WTC11 (cell line): ENCODE measurements around the gene HSDL2. TPM values are rescaled to one million over a fixed set of nuclear protein-coding genes. Genes with fewer than 3 reads are reported as not detected.

ENCODE experiments used
- ATAC-seq: fragments of 200-7000 bp; cut with Tn5 transposase; 2 replicates; pipeline ENCODE4 v1.10.0; 2021; ENCODE audit warnings: mild to moderate bottlenecking, moderate library complexity
- CTCF ChIA-PET: fragments of 300-600 bp; sonication (Branson Sonifier 250); formaldehyde crosslinking; loops from one replicate; lab custom pipeline; 2021; ENCODE audit warnings: antibody characterized with exemption; lab: Charles Lee
- POLR2A ChIA-PET: fragments of 350-600 bp; sonication (Branson Sonifier 250); formaldehyde crosslinking; loops from one replicate; lab custom pipeline; 2021; ENCODE audit warnings: antibody characterized with exemption; lab: Charles Lee
- DNase-seq: peaks from one replicate; pipeline ENCODE4 v3.0.0; 2021; ENCODE audit warnings: low spot score
- H3K27ac Mint-ChIP-seq: 2 replicates; pipeline ENCODE4 v1.8.0; 2021; ENCODE audit warnings: mixed read lengths
- H3K27me3 Mint-ChIP-seq: 2 replicates; pipeline ENCODE4 v1.8.0; 2021; ENCODE audit warnings: low read depth, mild to moderate bottlenecking, moderate library complexity, mixed read lengths
- H3K36me3 Mint-ChIP-seq: 2 replicates; pipeline ENCODE4 v1.8.0; 2021; ENCODE audit warnings: mixed read lengths
- H3K4me1 Mint-ChIP-seq: 2 replicates; pipeline ENCODE4 v1.8.0; 2022; ENCODE audit warnings: mixed read lengths
- H3K4me3 Mint-ChIP-seq: 2 replicates; pipeline ENCODE4 v1.8.0; 2021; ENCODE audit warnings: mild to moderate bottlenecking, moderate library complexity, mixed read lengths
- H3K9me3 Mint-ChIP-seq: 2 replicates; pipeline ENCODE4 v1.8.0; 2021; ENCODE audit warnings: mixed read lengths
- EMX1 ChIP-seq: fragments of 250-450 bp; sonication (Bioruptor Pico); IDR thresholded peaks from 2 replicates; pipeline ENCODE4 v1.8.0; 2021; ENCODE audit warnings: mild to moderate bottlenecking
- ESRRA ChIP-seq: sonication (generic); formaldehyde crosslinking; IDR thresholded peaks from 2 replicates; pipeline ENCODE4 v1.8.1; 2022; ENCODE audit warnings: mild to moderate bottlenecking, missing genetic modification reagents, borderline replicate concordance
- FOXK1 ChIP-seq: sonication (generic); formaldehyde crosslinking; IDR thresholded peaks from 2 replicates; pipeline ENCODE4 v1.8.0; 2022; ENCODE audit warnings: mild to moderate bottlenecking, moderate library complexity, missing genetic modification reagents
- IRF2 ChIP-seq: sonication (generic); formaldehyde crosslinking; IDR thresholded peaks from 2 replicates; pipeline ENCODE4 v1.8.0; 2022; ENCODE audit warnings: low read depth, missing genetic modification reagents, borderline replicate concordance
- SMAD3 ChIP-seq: sonication (generic); formaldehyde crosslinking; IDR thresholded peaks from 2 replicates; pipeline ENCODE4 v1.8.0; 2022; ENCODE audit warnings: missing genetic modification reagents, mild to moderate bottlenecking, borderline replicate concordance
- SMAD4 ChIP-seq: sonication (generic); formaldehyde crosslinking; IDR thresholded peaks from 2 replicates; pipeline ENCODE4 v1.8.0; 2022; ENCODE audit warnings: mild to moderate bottlenecking, missing genetic modification reagents
- TP53 ChIP-seq: sonication (generic); formaldehyde crosslinking; IDR thresholded peaks from 2 replicates; pipeline ENCODE4 v1.8.1; 2023; ENCODE audit warnings: mild to moderate bottlenecking, missing genetic modification reagents
- ZNF263 ChIP-seq: sonication (generic); formaldehyde crosslinking; IDR thresholded peaks from 2 replicates; pipeline ENCODE4 v1.8.1; 2022; ENCODE audit warnings: low read depth, mild to moderate bottlenecking, moderate library complexity, missing genetic modification reagents
- ZNF423 ChIP-seq: fragments of 250-450 bp; sonication (Bioruptor Pico); IDR thresholded peaks from 2 replicates; pipeline ENCODE4 v2.1.2; 2022; ENCODE audit warnings: mild to moderate bottlenecking, moderate library complexity
- total RNA-seq: library from RNA; stranded (reverse); gene quantifications from 3 replicates; pipeline ENCODE4 v1.2.3, GENCODE V29; 2021
- TF ChIP-seq, protein P1 (sequence below): sonication (generic); formaldehyde crosslinking; IDR thresholded peaks from 2 replicates; pipeline ENCODE4 v1.8.1; 2023; ENCODE audit warnings: mild to moderate bottlenecking, missing genetic modification reagents, moderate library complexity
- TF ChIP-seq, protein P2 (sequence below): fragments of 250-450 bp; sonication (Bioruptor Pico); IDR thresholded peaks from 2 replicates; pipeline ENCODE4 v1.8.0; 2021; ENCODE audit warnings: mild to moderate bottlenecking
- TF ChIP-seq, protein P3 (sequence below): fragments of 250-450 bp; sonication (Bioruptor Pico); IDR thresholded peaks from 2 replicates; pipeline ENCODE4 v2.1.2; 2022; ENCODE audit warnings: mild to moderate bottlenecking, moderate library complexity
- TF ChIP-seq, protein P4 (sequence below): sonication (generic); formaldehyde crosslinking; IDR thresholded peaks from 2 replicates; pipeline ENCODE4 v1.8.0; 2022; ENCODE audit warnings: mild to moderate bottlenecking, missing genetic modification reagents
- TF ChIP-seq, protein P5 (sequence below): sonication (generic); formaldehyde crosslinking; IDR thresholded peaks from 2 replicates; pipeline ENCODE4 v1.8.0; 2022; ENCODE audit warnings: mild to moderate bottlenecking, missing genetic modification reagents
- TF ChIP-seq, protein P6 (sequence below): sonication (generic); formaldehyde crosslinking; IDR thresholded peaks from 2 replicates; pipeline ENCODE4 v1.8.1; 2022; ENCODE audit warnings: mild to moderate bottlenecking, moderate library complexity, missing genetic modification reagents
- TF ChIP-seq, protein P7 (sequence below): fragments of 250-450 bp; sonication (Bioruptor Pico); IDR thresholded peaks from 2 replicates; pipeline ENCODE4 v1.9.0; 2021; ENCODE audit warnings: mild to moderate bottlenecking
- TF ChIP-seq, protein P8 (sequence below): sonication (generic); formaldehyde crosslinking; IDR thresholded peaks from 2 replicates; pipeline ENCODE4 v1.8.0; 2023; ENCODE audit warnings: missing genetic modification reagents, mild to moderate bottlenecking, borderline replicate concordance
- TF ChIP-seq, protein P9 (sequence below): fragments of 250-450 bp; sonication (Bioruptor Pico); conservative IDR thresholded peaks from 2 replicates; pipeline ENCODE4 v1.9.0; 2021; ENCODE audit warnings: mild to moderate bottlenecking

HSDL2 gene
- total RNA-seq, 1 experiment from 2014 or later: 13.8 TPM

DNA sequence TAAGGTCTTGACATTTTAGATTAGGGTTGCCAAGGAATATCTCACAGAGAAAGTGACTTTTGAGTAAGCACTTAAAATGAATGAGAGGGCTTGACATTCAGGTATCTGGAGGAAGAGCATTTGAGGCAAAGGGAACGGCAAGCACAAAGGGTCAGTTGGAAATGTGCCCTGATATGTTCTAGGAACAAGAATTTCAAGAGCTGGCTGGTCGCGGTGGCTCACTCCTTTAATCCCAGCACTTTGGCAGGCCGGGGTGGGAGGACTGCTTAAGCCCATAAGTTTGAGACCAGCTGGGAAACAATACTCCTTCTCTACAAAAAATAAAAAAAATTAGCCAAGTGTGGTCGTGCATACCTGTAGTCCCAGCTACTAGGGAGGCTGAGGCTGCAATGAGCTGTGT, 123.3 kb downstream of the HSDL2 start:
- no peak overlapping the region for H3K4me3 Mint-ChIP-seq
- peak overlapping the region; percentile 24; the same call in 1 of the 2 replicates for H3K27ac Mint-ChIP-seq
- H3K9me3 Mint-ChIP-seq: peaks cover 8% of the 10 kb centered on the region
- H3K36me3 Mint-ChIP-seq: peaks cover 8% of the 10 kb centered on the region
- no peak for ATAC-seq
- peaks cover 33% of the 10 kb centered on the region for H3K4me1 Mint-ChIP-seq
- POLR2A ChIA-PET: no interaction called here
- H3K27me3 Mint-ChIP-seq: no peaks in the 10 kb centered on the region
- CTCF ChIA-PET: interaction anchor here (0.6 to 0.7 kb wide), 3 partner anchors 40 to 391 kb away, joined by 3 read pairs; no protein-coding TSS in a partner anchor
- TF ChIP-seq, protein P1, sequence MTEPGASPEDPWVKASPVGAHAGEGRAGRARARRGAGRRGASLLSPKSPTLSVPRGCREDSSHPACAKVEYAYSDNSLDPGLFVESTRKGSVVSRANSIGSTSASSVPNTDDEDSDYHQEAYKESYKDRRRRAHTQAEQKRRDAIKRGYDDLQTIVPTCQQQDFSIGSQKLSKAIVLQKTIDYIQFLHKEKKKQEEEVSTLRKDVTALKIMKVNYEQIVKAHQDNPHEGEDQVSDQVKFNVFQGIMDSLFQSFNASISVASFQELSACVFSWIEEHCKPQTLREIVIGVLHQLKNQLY (CRISPR knock-in tag): no peak
- TF ChIP-seq IRF2 (no peak), SMAD3 (no peak), ZNF263 (CRISPR knock-in tag) (no peak), EMX1 (no peak)
- TF ChIP-seq, protein P2, sequence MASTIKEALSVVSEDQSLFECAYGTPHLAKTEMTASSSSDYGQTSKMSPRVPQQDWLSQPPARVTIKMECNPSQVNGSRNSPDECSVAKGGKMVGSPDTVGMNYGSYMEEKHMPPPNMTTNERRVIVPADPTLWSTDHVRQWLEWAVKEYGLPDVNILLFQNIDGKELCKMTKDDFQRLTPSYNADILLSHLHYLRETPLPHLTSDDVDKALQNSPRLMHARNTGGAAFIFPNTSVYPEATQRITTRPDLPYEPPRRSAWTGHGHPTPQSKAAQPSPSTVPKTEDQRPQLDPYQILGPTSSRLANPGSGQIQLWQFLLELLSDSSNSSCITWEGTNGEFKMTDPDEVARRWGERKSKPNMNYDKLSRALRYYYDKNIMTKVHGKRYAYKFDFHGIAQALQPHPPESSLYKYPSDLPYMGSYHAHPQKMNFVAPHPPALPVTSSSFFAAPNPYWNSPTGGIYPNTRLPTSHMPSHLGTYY (CRISPR knock-in tag): no peak
- TF ChIP-seq, protein P3, sequence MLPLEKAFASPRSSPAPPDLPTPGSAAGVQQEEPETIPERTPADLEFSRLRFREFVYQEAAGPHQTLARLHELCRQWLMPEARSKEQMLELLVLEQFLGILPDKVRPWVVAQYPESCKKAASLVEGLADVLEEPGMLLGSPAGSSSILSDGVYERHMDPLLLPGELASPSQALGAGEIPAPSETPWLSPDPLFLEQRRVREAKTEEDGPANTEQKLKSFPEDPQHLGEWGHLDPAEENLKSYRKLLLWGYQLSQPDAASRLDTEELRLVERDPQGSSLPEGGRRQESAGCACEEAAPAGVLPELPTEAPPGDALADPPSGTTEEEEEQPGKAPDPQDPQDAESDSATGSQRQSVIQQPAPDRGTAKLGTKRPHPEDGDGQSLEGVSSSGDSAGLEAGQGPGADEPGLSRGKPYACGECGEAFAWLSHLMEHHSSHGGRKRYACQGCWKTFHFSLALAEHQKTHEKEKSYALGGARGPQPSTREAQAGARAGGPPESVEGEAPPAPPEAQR (CRISPR knock-in tag): no peak
- TF ChIP-seq, protein P4, sequence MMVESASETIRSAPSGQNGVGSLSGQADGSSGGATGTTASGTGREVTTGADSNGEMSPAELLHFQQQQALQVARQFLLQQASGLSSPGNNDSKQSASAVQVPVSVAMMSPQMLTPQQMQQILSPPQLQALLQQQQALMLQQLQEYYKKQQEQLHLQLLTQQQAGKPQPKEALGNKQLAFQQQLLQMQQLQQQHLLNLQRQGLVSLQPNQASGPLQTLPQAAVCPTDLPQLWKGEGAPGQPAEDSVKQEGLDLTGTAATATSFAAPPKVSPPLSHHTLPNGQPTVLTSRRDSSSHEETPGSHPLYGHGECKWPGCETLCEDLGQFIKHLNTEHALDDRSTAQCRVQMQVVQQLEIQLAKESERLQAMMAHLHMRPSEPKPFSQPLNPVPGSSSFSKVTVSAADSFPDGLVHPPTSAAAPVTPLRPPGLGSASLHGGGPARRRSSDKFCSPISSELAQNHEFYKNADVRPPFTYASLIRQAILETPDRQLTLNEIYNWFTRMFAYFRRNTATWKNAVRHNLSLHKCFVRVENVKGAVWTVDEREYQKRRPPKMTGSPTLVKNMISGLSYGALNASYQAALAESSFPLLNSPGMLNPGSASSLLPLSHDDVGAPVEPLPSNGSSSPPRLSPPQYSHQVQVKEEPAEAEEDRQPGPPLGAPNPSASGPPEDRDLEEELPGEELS: no peak
- TF ChIP-seq, protein P5, sequence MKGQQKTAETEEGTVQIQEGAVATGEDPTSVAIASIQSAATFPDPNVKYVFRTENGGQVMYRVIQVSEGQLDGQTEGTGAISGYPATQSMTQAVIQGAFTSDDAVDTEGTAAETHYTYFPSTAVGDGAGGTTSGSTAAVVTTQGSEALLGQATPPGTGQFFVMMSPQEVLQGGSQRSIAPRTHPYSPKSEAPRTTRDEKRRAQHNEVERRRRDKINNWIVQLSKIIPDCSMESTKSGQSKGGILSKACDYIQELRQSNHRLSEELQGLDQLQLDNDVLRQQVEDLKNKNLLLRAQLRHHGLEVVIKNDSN (CRISPR knock-in tag): no peak
- DNase-seq: no peak

DNA sequence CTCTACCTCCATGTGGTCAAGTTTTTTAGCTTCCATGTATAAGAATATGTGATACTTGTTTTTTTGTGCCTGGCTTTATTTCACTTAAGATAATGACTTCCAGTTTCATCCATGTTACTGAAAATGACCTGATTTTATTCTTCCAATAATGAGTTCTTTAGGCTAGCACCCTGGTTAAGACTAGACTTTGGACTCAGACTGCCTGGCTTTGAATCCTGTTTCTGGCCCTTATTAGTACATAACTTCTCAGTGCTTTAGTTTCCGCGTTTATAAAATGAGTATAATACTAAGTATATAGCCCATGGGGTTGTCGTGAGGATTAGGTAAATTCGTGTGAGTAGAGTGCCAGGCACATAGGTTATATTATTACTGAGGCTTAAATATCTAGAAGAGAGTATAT, 125.2 kb downstream of the HSDL2 start:
- Mint-ChIP-seq H3K36me3 (no peaks in the 10 kb centered on the region), H3K27me3 (no peaks in the 10 kb centered on the region), H3K9me3 (no peaks in the 10 kb centered on the region), H3K4me3 (no peak overlapping the region), H3K27ac (peak overlapping the region; percentile 13; the same call in 1 of the 2 replicates), H3K4me1 (peaks cover 36% of the 10 kb centered on the region)
- DNase-seq: no peak
- TF ChIP-seq, protein P6, sequence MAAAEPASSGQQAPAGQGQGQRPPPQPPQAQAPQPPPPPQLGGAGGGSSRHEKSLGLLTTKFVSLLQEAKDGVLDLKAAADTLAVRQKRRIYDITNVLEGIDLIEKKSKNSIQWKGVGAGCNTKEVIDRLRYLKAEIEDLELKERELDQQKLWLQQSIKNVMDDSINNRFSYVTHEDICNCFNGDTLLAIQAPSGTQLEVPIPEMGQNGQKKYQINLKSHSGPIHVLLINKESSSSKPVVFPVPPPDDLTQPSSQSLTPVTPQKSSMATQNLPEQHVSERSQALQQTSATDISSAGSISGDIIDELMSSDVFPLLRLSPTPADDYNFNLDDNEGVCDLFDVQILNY (CRISPR knock-in tag): no peak
- TF ChIP-seq FOXK1 (CRISPR knock-in tag): no peak
- no peak for TF ChIP-seq IRF2
- TF ChIP-seq TP53 (CRISPR knock-in tag): no peak
- TF ChIP-seq SMAD4 (CRISPR knock-in tag): no peak
- TF ChIP-seq, protein P7, sequence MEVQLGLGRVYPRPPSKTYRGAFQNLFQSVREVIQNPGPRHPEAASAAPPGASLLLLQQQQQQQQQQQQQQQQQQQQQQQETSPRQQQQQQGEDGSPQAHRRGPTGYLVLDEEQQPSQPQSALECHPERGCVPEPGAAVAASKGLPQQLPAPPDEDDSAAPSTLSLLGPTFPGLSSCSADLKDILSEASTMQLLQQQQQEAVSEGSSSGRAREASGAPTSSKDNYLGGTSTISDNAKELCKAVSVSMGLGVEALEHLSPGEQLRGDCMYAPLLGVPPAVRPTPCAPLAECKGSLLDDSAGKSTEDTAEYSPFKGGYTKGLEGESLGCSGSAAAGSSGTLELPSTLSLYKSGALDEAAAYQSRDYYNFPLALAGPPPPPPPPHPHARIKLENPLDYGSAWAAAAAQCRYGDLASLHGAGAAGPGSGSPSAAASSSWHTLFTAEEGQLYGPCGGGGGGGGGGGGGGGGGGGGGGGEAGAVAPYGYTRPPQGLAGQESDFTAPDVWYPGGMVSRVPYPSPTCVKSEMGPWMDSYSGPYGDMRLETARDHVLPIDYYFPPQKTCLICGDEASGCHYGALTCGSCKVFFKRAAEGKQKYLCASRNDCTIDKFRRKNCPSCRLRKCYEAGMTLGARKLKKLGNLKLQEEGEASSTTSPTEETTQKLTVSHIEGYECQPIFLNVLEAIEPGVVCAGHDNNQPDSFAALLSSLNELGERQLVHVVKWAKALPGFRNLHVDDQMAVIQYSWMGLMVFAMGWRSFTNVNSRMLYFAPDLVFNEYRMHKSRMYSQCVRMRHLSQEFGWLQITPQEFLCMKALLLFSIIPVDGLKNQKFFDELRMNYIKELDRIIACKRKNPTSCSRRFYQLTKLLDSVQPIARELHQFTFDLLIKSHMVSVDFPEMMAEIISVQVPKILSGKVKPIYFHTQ (CRISPR knock-in tag): no peak
- no peak for TF ChIP-seq ZNF423 (CRISPR knock-in tag)
- TF ChIP-seq, protein P8, sequence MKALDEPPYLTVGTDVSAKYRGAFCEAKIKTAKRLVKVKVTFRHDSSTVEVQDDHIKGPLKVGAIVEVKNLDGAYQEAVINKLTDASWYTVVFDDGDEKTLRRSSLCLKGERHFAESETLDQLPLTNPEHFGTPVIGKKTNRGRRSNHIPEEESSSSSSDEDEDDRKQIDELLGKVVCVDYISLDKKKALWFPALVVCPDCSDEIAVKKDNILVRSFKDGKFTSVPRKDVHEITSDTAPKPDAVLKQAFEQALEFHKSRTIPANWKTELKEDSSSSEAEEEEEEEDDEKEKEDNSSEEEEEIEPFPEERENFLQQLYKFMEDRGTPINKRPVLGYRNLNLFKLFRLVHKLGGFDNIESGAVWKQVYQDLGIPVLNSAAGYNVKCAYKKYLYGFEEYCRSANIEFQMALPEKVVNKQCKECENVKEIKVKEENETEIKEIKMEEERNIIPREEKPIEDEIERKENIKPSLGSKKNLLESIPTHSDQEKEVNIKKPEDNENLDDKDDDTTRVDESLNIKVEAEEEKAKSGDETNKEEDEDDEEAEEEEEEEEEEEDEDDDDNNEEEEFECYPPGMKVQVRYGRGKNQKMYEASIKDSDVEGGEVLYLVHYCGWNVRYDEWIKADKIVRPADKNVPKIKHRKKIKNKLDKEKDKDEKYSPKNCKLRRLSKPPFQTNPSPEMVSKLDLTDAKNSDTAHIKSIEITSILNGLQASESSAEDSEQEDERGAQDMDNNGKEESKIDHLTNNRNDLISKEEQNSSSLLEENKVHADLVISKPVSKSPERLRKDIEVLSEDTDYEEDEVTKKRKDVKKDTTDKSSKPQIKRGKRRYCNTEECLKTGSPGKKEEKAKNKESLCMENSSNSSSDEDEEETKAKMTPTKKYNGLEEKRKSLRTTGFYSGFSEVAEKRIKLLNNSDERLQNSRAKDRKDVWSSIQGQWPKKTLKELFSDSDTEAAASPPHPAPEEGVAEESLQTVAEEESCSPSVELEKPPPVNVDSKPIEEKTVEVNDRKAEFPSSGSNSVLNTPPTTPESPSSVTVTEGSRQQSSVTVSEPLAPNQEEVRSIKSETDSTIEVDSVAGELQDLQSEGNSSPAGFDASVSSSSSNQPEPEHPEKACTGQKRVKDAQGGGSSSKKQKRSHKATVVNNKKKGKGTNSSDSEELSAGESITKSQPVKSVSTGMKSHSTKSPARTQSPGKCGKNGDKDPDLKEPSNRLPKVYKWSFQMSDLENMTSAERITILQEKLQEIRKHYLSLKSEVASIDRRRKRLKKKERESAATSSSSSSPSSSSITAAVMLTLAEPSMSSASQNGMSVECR (CRISPR knock-in tag): no peak
- TF ChIP-seq ESRRA (CRISPR knock-in tag): no peak
- TF ChIP-seq, protein P9, sequence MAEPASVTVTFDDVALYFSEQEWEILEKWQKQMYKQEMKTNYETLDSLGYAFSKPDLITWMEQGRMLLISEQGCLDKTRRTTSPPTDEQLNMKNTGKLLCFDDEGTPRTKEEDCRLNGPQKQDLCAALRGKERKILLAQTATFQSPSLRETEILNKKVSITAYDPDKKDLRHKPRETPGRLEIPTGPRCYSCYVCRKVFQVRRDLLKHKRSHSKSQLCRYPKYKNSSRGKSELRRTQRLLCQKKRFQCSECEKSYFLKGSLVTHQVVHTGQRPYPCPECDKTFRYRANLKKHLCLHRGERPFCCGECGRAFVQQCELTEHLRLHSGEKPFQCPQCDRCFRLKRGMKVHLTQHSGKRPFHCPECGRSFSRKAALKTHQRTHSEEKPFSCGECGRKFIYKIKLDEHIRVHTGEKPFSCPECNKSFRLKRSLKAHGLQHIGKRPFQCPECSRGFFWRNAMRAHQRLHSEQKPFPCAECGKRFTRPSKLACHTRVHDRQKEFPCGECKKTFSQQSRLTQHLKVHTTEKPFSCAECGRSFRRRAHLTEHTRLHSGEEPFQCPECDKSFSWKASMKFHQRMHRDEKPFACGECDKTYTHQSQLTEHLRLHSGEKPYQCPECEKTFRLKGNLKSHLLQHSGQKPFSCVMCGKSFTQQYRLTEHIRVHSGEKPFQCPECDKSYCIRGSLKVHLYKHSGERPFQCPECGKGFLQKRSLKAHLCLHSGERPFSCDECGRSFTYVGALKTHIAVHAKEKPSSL (CRISPR knock-in tag): no peak
- ChIA-PET POLR2A (interaction anchor here (0.6 kb wide), 1 partner anchor 110 kb away, joined by 4 read pairs; no protein-coding TSS in a partner anchor), CTCF (interaction anchor here (1.4 kb wide), 1 partner anchor 46 kb away, joined by 3 read pairs; no protein-coding TSS in a partner anchor)
- no peak for ATAC-seq
